ENCODE results near the gene ANO1. TPM values are rescaled to one million over a fixed set of nuclear protein-coding genes. Genes with fewer than 3 reads are reported as not detected.

Gene ANO1
- total RNA-seq, 1 donor from 2014 or later: 7.7 TPM

DNA sequence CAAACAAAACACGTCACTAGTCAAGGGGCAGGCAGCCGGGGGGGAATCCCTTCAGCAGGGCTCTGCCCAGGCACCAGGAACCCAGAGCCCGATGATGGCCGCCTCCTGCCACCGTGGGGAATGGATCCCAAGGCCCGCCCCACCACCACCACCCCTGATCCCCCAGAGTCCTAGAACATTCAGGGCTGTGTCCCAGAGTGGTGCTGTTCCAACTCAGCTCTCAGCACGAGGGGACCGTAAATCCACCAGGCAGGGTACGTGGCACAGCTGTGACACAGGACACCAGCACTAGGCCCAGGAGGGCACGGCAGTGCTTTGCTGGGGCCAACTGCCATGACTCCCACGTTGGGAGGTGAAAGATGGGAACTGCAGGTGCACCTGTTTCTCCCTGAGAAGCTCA, 29.6 kb downstream of the ANO1 start:
- H3K27me3 ChIP-seq (ENCODE audit: low read depth): no peaks in the 10 kb centered on the region
- H3K27ac ChIP-seq (replicated peaks): no peak overlapping the region
- DNase-seq: no peak
- H3K4me1 ChIP-seq: peaks cover 23% of the 10 kb centered on the region
- no peaks in the 10 kb centered on the region for H3K36me3 ChIP-seq
- intact Hi-C loops (cut with micrococcal nuclease): no loop called here
- no peaks in the 10 kb centered on the region for H3K9me3 ChIP-seq (replicated peaks)
- no peak overlapping the region for H3K4me3 ChIP-seq
- no peak for TF ChIP-seq CTCF (IDR thresholded peaks at IDR 0.05; ENCODE audit: borderline replicate concordance)

DNA sequence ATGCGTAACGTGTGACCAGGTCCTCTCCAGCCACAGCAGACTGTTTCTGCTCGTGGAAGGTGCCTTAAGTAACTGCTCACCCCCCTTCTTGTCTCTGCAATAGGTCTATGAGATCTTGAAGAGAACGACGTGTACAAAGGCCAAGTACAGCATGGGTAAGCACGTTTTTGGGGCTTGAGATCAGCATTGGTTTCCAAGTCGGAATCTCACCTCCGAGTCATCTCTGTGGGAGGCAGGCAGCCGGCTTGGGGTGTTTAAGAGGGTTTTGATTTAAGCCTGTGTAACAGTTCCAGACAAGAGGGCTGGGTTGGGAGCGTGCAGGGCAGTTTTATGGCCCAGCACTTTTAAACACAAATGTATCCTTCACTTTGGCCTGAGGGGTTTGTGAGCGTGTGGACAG, 30.1 kb downstream of the ANO1 start:
- Histone ChIP-seq H3K4me1 (peaks cover 25% of the 10 kb centered on the region), H3K27me3 (ENCODE audit: low read depth) (no peaks in the 10 kb centered on the region), H3K27ac (replicated peaks) (no peak overlapping the region), H3K4me3 (no peak overlapping the region), H3K36me3 (no peaks in the 10 kb centered on the region), H3K9me3 (replicated peaks) (no peaks in the 10 kb centered on the region)
- intact Hi-C loops (cut with micrococcal nuclease): no loop called here
- no peak for TF ChIP-seq CTCF (IDR thresholded peaks at IDR 0.05; ENCODE audit: borderline replicate concordance)
- DNase-seq: no peak

GRCh38 chr11:70109006-70109405, 30.9 kb downstream of the ANO1 start:
- Histone ChIP-seq H3K9me3 (replicated peaks) (no peaks in the 10 kb centered on the region), H3K27me3 (ENCODE audit: low read depth) (no peaks in the 10 kb centered on the region), H3K4me3 (no peak overlapping the region), H3K4me1 (peaks cover 25% of the 10 kb centered on the region), H3K27ac (replicated peaks) (no peak overlapping the region), H3K36me3 (no peaks in the 10 kb centered on the region)
- DNase-seq: no peak
- intact Hi-C loops (cut with micrococcal nuclease): no loop called here
- TF ChIP-seq CTCF (IDR thresholded peaks at IDR 0.05; ENCODE audit: borderline replicate concordance): no peak

GRCh38 chr11:70109903-70110302, 31.8 kb downstream of the ANO1 start:
- no peaks in the 10 kb centered on the region for H3K9me3 ChIP-seq (replicated peaks)
- no peak for DNase-seq
- peaks cover 25% of the 10 kb centered on the region for H3K4me1 ChIP-seq
- intact Hi-C loops (cut with micrococcal nuclease): no loop called here
- H3K27ac ChIP-seq (replicated peaks): peak overlapping the region; percentile 75
- no peak overlapping the region for H3K4me3 ChIP-seq
- no peaks in the 10 kb centered on the region for H3K36me3 ChIP-seq
- TF ChIP-seq CTCF (IDR thresholded peaks at IDR 0.05; ENCODE audit: borderline replicate concordance): no peak
- no peaks in the 10 kb centered on the region for H3K27me3 ChIP-seq (ENCODE audit: low read depth)

- Histone ChIP-seq H3K36me3 (no peaks in the 10 kb centered on the region), H3K9me3 (replicated peaks) (no peaks in the 10 kb centered on the region), H3K27me3 (ENCODE audit: low read depth) (no peaks in the 10 kb centered on the region), H3K27ac (replicated peaks) (peak overlapping the region; percentile 75), H3K4me3 (no peak overlapping the region), H3K4me1 (peaks cover 25% of the 10 kb centered on the region)
- no peak for TF ChIP-seq CTCF (IDR thresholded peaks at IDR 0.05; ENCODE audit: borderline replicate concordance)
- intact Hi-C loops (cut with micrococcal nuclease): no loop called here
- no peak for DNase-seq
These were observed 32.5 kb downstream of the ANO1 start for GRCh38 chr11:70110538-70111055.

All from left ventricle myocardium inferior (tissue), 1 donor.